C4-2B (cell line): ENCODE results near the gene HIPK1.

Source experiments
- H3K27ac ChIP-seq: fragments of 450-650 bp; 2 replicates; pipeline ENCODE4 v1.5.1; 2017
- ZFX ChIP-seq: fragments of 450-650 bp; IDR thresholded peaks from 2 replicates; pipeline ENCODE4 v1.6.1; 2017
- TF ChIP-seq, protein P1 (sequence below): fragments of 450-650 bp; conservative IDR thresholded peaks from 2 replicates; pipeline ENCODE4 v1.5.1; 2017; ENCODE audit warnings: mild to moderate bottlenecking

HIPK1 gene

DNA sequence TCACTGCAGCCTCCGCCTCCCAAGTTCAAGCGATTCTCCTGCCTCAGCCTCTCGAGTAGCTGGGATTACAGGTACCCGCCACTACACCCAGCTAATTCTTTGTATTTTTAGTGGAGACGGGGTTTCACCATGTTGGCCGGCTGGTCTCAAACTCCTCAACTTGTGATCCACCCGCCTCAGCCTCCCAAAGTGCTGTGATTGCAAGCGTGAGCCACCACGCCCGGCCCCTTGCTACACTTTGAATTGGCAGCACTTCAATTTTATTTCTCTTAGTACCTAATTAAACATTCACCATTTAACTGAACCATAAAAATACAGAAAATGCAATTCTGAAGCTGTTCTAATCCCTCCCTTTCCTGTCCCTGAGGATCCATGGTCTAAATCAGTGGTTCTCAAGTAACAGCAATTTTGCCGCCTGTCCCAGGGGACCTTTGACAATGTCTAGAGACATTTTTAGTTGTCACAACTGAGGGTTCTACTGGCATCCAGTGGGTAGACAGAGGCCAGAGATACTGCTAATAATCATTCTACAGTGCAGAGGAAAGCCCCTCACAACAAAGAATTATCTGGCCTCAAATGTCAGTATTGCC is 37.4 kb upstream of the HIPK1 start:
- no peak for TF ChIP-seq ZFX
- TF ChIP-seq, protein P1, sequence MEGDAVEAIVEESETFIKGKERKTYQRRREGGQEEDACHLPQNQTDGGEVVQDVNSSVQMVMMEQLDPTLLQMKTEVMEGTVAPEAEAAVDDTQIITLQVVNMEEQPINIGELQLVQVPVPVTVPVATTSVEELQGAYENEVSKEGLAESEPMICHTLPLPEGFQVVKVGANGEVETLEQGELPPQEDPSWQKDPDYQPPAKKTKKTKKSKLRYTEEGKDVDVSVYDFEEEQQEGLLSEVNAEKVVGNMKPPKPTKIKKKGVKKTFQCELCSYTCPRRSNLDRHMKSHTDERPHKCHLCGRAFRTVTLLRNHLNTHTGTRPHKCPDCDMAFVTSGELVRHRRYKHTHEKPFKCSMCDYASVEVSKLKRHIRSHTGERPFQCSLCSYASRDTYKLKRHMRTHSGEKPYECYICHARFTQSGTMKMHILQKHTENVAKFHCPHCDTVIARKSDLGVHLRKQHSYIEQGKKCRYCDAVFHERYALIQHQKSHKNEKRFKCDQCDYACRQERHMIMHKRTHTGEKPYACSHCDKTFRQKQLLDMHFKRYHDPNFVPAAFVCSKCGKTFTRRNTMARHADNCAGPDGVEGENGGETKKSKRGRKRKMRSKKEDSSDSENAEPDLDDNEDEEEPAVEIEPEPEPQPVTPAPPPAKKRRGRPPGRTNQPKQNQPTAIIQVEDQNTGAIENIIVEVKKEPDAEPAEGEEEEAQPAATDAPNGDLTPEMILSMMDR = no peak
- no peak overlapping the region for H3K27ac ChIP-seq

DNA sequence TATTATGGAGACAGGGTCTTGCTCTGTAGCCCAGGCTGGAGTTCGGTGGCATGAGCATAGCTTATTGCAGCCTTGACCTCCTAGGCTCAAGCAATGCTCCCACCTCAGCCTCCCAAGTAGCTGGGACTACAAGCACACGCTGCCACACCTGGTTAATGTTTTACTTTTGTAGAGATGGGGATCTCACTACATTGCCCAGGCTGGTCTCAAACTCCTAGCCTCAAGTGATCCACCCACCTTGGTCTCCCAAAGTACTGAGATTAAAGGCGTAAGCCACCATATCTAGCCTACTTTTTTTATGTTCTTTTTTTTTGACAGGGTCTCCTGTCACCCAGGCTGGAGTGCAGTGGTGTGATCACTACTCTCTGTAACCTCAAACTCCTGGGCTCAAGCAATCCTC is 35.9 kb upstream of the HIPK1 start:
- H3K27ac ChIP-seq = no peak overlapping the region
- no peak for TF ChIP-seq ZFX
- TF ChIP-seq, protein P1 = no peak

DNA sequence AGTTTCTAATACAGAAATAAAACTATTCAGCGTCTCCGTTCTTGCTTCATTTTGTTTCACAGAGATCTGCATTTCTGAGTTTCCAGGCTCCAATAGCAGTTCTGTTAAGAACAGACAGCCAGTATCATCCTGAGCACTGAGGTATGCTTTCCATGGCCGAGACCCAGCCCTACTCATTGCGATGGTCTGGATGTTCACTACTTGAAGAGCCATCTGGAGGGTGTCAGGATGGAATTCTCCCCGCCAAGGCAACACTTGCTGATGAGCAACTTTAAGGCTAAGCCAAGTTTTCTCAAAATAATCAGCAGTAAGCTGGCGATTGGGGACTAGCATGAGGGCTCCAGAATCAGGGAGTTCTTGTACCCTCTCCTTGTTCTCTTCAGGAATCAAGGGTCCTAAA is 34.0 kb upstream of the HIPK1 start:
- H3K27ac ChIP-seq = no peak overlapping the region
- TF ChIP-seq ZFX = no peak
- TF ChIP-seq, protein P1 = no peak

DNA sequence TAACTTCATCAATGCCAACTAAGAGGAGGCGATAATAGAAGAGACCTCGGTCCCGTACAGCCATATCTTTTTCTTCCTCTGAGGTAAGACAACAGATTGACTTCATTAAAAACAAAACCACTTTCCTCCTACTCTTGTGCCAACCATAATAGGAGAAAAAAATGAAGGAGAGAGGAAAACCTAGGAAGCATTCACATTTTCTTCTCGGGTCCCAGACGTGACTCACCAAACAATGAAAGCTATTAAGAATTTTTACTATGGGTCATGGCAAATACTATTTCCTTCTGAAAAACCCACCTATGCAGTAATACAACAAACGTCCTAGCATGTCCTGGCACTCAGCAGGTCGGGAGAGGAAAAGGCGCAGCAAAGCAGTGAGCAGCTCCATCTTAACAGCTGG is 33.2 kb upstream of the HIPK1 start:
- H3K27ac ChIP-seq = no peak overlapping the region
- TF ChIP-seq, protein P1 = no peak
- no peak for TF ChIP-seq ZFX

DNA sequence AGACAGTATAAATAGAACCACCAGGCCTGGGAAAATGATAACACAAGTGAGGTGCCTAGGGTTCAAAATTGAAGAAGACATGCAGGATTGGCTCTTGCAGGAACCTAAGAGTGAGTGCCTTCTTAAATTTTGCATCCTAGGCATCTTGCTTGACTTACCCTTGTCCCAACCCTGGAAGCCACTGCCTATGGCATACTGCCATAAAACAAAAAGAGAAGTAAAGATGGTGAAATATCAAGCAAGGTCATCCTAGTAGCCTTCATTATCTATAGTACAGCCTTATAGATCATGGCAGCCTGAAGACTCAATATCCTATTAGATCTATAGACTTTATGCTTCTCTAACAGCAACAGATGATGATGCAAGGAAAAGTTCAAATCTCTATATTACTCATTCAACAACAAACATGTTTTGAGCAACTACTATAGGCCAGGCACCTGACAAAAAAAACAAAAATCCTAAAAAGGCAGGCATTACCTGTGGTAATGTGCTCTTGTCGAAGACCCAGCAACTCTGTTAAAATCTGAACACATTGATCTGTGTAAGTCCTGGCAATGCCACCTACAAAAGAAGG is 30.8 kb upstream of the HIPK1 start:
- TF ChIP-seq, protein P1 = no peak
- no peak for TF ChIP-seq ZFX
- no peak overlapping the region for H3K27ac ChIP-seq

DNA sequence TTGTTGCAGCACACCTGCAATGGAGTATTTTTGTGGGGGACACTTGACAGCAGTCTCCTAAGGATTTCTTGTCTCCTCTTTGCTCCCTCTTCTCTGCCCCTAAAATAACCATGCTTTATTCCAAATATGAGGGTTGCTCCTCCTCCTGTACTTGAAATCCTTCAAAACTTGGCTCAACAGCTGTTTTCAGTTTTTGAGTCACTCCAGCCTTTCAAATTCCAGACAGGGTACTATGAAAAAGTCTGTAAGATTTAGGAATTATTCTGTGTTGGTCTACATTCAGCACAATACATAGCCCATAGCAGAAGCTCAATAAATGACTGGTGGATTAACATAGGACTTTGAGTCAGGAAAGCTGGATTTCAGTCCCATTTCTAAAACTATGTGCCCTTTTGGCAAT is 30.0 kb upstream of the HIPK1 start:
- TF ChIP-seq, protein P1 = no peak
- TF ChIP-seq ZFX = no peak
- no peak overlapping the region for H3K27ac ChIP-seq

DNA sequence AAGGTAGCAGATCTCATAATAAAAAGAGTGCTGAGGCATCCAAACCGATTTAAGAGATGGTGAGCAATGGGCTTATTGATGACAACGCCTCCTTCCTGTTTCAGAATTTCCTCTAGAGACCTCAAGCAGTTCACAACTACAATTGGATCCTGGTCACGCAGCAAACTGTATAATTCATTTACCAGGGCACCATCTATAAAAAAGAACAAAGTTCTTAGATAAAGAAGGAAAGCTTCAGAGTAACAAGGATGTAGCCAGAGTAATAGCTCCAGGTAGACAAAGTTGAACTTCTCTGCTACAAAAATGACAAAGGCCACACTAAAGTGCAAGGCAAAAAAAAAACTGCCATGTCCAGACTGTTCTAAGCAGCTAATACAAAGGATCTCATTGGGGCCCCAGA is 27.9 kb upstream of the HIPK1 start:
- TF ChIP-seq ZFX = no peak
- TF ChIP-seq, protein P1 = no peak
- H3K27ac ChIP-seq = no peak overlapping the region
